HG03103 (cell line): ENCODE data around the gene SMCO4.

ENCODE experiments used
- ATAC-seq: cut with Tn5 transposase; IDR thresholded peaks from one replicate; pipeline ENCODE4 v1.9.1; 2021; ENCODE audit warnings: low read depth; ENCODE audit not compliant: unreplicated experiment

The SMCO4 gene

GRCh38 chr11:93529707-93530467 lies 13.3 kb downstream of the SMCO4 start:
- ATAC-seq, result peak; percentile 24

DNA sequence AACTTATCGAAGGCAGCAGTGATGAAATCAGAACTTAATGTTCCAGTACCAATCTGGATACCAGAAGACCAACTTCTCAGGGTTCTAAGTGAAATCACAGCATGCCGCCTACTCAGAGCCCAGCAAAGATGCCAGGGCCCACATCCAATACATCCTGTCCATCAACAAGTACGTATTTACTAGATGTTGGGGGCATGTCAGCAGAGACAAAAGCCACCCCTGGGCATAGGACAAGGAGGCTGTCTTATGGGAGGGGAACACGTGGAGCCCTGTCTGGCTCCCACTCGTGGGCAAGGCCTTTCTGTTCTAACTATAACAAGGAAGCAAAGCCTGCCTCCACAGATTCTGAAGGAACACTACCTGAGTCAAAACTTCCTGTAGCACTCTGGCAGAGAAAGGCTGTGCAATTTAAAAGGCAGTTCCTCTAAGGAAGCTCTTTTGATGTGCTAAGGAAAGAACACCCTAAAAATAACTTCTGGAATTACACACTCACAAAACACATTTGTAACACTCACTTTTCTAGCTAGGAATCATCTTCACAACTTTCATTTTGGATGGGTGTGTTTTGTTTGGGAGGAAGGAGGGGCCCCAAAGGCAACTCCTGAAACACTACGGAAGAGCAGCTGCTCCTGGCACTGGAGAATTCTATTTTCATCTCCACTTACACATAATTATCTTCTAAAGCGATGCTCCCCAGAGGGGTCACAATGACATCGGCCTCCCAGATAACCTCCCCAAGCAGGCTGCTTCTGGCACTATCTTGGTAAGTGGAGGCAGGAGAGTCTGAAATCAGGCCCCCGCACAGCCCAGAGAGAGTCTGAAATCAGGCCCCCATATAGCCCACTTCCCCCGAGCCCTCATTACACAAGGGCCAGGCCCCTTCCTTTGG lies 14.2 kb downstream of the SMCO4 start:
- ATAC-seq, result no peak

- no peak for ATAC-seq
These were observed 14.9 kb downstream of the SMCO4 start for GRCh38 chr11:93528252-93528651.

- ATAC-seq, result no peak
These were observed 16.3 kb downstream of the SMCO4 start for GRCh38 chr11:93526641-93527583.

DNA sequence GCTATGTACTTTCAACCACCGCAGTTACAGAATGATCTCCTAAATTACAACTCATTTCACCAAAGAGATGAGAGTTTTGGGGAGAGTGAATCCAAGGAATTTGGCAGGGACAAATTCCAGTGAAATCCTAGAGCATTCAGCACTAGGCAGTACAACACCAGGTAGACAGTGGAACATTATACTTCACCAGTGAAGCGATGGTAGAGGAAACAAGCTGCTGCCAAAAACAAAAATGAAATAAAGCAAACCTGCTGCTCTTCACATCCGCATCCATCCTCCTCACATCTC lies 16.9 kb downstream of the SMCO4 start:
- ATAC-seq, result no peak

DNA sequence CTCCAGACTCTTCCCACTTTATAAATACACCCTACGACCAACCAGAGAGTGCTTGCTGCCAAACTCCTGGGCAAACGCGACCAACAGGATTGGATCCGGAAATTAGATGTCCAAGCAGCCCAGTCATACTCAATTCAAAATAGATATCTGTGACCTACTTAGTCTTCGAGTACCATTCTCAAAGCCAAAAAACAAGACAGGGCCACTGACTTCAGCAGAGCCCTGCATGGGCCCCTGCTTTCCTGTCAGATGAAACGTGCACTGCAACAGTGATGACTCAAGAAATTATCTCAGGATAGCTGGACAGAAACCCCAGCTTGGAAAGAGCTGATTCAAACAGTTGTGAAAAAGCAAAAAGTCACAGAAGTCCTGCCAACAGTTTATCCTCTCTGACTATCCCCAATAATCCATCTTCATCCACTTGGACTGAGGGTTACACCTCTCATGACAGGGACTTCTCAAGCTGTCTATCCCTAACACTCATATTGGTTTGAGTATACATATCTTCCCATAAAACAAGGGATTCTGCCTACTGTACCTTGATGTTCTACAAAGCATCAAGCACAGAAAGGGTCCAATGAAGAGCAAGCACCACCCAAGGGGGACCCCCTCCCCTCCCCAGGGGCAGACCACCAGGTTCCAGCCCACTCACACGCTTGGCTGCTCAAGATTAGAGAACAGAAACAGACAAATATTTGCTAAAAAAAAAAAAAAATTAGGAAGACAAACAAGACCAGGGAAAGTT lies 17.4 kb downstream of the SMCO4 start:
- peak; percentile 28 for ATAC-seq

DNA sequence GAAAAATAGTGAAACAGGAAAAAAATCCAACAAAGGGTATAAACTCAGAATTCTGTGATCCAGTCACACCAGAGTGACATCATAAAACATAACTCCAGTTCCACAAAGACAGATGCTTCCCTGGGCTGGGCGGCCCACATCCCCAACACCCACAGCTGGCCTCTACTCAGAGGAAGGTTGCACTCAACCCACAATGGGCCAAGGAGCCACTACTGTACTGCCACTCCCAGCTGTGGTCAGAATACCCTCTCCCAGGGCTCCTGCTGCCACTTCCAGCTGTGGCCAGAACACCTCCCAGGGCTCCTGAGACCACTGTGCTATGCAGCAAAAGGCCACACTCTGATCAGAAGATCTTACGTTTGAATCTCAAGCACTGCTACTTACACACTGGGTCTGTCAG lies 18.3 kb downstream of the SMCO4 start:
- no peak for ATAC-seq

GRCh38 chr11:93524173-93524536 lies 19.0 kb downstream of the SMCO4 start:
- peak; percentile 30 for ATAC-seq

DNA sequence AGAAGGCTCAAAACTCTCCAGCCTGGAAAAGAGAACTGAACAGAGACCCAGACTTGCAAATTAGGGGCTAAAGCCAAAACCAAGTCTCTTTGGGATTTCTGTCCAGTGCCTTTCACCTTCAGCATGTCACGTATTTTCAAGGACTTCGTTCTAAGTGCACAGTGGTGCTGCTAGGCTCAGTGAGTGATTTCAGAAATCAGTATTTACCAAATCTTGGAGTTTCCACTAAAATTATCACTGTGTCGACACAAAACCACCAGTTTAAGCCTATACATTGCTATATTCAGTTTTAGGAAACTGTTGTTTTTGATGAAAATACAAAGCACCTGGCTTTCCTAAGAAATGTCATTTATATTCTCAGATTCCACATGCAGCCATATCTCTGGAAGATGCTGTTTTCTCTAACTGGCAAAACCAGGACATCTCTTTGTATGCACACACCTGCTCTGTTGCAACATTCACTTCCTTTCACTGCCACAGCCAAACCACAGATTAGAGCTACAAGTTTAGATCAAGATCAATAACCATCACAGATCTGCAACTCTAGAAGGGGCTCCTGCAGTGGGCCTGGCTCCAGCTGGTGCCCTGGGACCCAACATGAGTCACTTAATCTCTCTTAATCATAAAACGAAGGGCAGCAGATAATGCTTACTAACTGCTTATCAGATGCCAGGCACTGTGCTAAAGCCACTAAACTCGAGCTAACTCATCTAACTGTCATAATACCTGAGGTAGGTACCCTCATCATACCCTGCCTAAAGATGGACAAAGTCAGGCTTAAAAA lies 22.3 kb downstream of the SMCO4 start:
- ATAC-seq, result no peak

DNA sequence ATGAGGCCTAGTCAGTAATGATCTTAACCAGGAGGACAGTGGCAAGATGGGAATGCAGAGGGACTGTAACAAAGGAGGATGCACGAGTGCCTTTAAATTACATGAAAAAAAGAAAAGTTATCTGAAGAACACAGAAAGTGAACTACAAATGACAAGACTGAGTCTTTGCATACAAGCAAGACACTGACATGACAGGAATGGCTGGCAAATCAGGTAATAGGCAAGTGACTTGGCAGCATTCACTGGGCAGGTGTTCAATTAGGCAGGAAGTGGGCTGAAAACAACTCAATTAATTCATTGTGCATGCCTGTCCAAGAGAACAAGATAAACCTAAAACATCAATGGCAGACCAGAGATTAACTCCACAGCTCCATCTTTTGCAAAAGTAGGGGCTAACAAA lies 24.0 kb downstream of the SMCO4 start:
- no peak for ATAC-seq

GRCh38 chr11:93518081-93518480 lies 25.1 kb downstream of the SMCO4 start:
- no peak for ATAC-seq

DNA sequence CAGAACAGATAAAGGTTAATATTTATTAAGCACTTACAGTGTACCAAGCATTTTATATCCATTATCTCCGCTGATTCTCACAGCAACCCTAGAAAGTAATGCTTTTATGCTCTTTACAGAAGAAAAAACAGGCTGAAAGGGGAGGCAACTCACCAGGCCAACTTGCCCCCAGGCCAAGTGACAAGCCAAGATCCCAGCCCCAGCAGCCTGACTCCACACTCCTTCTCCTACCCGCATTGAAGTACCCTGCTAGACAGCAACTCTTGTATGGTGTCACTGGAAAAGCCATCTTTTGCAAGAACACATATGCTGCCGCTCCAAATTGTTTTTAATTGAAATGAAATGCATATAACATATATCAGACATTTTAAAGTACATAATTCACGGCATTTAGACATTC lies 25.6 kb downstream of the SMCO4 start:
- ATAC-seq, result no peak

DNA sequence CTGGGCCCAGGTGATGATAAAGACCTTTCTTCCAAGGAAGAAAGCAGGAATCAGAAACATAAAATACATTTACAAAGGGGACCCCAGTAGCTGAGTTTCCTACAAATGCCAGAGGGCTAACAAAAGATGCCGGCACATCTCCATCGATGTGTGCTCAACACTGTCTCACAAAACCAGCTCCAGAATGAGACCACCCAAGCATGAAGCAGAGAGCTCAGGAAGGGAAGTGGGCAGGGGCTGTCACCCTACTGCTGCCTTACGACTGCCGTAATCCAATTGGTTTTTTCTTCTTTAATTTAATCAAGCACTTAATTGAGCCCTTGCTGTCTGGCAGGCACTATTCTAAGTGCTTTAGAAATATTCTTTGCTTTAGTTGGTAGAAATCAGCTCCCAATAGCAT lies 26.1 kb downstream of the SMCO4 start:
- ATAC-seq, result no peak

DNA sequence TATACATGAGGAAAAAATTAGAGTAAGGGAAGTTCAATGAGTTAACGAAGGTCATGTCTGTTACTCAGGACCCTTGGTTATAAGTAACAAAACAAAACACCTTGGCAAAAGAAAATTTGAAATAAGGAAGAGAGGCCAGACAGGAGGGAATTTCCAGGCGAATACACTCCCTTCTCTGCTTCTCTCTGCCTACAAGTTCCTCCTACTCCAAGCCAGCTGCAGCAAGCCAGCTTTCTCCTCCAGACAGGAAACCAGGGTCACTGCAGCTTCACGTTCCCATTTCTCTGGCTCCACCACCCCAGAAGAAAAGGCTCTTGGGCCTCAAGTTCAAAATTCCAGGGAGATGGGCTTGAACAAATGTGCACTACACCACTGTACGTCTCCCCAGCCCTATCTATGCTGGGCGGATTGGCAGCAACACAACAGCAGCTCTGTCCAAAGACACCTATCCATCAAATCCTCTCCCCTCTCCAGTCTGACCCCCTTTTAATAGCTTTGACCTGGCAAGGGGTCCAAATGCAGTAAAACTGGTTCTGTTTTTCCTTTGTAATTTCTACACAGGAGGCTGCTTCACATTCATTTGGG lies 27.7 kb downstream of the SMCO4 start:
- ATAC-seq, result no peak

GRCh38 chr11:93514712-93515111 lies 28.5 kb downstream of the SMCO4 start:
- no peak for ATAC-seq

- ATAC-seq, result no peak
These were observed 29.4 kb downstream of the SMCO4 start for GRCh38 chr11:93513772-93514171.

- peak; percentile 74 for ATAC-seq
These were observed 30.1 kb downstream of the SMCO4 start for GRCh38 chr11:93512949-93513667.

- peak; percentile 65 for ATAC-seq
These were observed 31.1 kb downstream of the SMCO4 start for GRCh38 chr11:93512073-93512475.
